GM19023 (cell line): Measurements from ENCODE around the gene TRIM52.
"Not testable (repeated sequence)": the region's sequence is repeated elsewhere in the genome, so short reads cannot be mapped to it uniquely, and the experiment has no call there.

Experiments
- ATAC-seq: cut with Tn5 transposase; IDR thresholded peaks from one replicate; pipeline ENCODE4 v1.9.1; 2021; ENCODE audit warnings: mild to moderate bottlenecking, moderate library complexity; ENCODE audit not compliant: unreplicated experiment

TRIM52 gene

DNA sequence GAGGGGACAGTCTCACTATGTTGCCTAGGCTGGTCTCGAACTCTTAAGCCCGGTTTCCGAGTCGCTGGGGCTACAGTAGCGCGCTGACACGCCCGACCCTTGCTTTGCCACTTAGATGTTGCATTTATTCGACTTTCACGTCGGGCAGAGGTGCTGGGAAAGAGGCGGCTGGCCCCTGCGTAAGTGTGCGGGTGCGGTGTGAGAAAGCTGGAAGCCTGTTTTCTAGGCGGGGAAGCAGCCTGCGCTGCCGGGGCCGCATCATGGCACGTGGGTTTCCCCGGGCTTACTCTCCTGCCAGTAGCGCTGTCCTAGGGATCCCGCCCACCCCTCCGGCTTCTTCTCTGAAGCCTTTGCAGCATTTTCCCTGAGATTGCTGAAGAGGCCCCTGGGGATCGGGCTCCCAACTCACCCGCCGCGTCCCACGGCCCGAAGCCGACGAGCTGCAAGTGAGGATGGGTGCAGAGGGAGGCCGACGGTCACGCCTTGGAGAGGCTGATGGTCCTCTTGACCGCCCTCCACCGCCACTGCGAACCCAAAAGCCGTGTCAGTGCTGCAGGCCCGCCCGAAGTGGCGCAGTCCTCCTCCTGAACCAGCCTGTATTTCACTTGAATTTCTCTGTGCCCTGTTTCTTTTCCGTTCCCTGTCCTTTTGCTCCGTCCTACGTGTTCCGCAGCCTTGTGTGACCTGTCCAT lies 43.7 kb downstream of the TRIM52 start:
- ATAC-seq, result no peak

DNA sequence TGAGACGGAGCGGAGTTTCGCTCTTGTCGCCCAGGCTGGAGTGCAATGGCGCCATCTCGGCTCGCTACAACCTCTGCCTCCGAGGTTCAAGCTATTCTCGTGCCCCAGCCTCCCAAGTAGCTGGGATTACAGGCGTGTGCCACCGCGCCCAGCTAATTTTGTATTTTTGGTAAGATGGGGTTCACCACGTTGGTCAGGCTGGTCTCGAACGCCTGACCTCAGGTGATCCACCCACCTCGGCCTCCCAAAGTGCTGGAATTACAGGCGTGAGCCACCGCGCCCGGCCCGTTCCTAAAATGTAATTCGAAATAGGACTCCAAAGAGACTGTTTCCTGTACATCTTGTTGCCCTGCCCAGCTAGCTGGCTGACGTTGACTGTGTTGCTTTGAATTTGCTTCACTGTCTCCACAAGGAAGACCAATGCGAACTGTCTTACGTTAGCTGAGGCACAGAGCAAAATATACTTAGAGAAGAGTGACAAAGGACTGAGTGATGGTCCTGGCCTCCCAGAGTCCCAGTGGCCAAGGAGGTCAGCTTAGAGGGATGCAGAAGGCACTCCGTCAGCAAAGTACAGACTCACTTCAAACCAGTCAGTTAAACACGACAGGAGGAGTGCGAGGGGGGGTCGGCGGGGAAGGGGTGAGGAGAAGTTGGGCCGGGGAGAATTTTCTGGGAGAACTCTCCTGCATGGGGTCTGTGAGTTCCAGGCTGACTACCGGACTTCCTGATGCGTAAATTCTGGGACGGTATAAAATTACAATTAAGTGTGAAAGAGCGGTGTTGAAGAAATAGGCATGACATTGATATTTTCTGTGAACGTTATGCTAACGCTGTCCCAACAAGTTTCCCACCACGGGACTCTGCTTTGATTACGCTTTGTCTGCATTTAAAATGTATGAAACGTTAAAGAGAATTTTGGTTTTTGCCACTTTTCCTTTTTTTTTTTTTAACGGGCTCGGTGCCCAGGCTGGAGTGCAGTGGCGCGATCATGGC lies 44.6 kb downstream of the TRIM52 start:
- ATAC-seq, result no peak

DNA sequence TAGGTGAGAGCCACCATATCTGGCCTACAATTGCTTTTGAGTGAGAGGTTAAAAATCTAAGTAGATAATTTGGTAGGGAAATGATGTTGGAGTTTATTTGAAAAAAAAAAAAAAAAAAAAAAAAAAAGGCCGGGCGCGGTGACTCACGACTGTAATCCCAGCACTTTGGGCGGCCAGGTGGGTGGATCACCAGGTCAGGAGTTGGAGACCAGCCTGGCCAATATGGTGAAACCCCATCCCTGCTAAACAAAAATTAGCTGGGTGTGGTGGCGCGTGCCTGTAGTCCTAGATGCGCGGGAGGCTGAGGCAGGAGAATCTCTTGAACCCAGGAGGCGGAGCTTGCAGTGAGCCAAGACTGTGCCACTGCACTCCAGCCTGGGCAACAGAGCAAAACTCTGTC lies 46.7 kb downstream of the TRIM52 start:
- not testable (repeated sequence) for ATAC-seq

DNA sequence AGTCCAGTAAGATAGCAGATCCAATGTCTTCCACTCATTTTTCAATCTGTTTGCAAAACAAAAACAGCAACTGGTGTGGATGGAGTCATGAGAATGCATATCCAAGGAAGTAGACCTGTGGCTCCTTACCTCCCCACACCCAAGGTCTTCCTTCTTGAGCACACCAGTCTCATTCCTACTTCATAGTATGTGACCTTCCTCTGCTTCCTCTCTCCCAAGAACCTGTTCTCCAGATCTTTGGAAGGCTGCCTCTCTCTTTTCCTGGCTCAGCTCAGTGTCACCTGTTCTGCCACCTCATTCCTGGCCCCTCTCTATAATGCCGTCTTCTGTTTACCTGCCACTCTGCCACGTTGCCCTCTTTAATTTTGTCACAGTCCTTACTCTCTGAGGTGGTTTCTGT lies 48.0 kb downstream of the TRIM52 start:
- ATAC-seq, result no peak

DNA sequence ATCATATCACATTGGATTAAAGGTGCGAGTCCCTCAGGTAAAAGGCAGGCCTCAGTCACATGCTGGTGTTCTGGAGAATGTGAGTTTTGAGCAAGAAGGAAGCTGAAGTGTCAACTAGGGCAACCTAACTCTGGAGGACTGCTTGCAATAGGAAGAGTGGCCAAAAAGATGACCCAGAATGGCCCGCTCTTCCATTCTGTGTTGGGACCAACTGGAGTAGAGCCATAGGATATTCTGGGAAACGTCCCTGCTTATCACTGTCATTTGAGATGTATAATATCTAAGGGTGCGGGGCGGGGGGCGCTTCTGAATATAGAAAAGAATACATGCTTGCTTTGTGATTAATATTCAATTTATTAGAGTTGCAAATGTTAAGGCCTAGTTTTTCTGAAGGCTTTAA lies 48.9 kb downstream of the TRIM52 start:
- ATAC-seq, result no peak

DNA sequence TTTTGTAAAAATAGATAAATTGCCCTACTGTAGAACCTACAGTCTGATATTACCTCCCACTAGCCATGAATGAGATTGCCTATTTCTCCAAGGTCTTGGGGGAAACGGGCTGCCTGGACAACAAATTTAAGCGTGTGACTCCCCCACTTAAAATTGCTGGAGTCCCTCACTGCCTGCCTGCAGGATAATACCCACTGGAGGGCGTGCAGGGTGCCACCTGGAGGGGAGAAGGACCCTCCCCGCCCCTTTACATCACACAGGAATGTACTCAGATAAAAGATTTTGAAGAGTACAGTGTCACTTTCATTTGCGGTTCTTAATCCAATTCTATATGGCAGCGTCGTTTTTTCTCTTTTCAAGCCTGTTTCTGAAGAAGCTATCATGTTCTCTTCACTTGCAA lies 49.7 kb downstream of the TRIM52 start:
- no peak for ATAC-seq

DNA sequence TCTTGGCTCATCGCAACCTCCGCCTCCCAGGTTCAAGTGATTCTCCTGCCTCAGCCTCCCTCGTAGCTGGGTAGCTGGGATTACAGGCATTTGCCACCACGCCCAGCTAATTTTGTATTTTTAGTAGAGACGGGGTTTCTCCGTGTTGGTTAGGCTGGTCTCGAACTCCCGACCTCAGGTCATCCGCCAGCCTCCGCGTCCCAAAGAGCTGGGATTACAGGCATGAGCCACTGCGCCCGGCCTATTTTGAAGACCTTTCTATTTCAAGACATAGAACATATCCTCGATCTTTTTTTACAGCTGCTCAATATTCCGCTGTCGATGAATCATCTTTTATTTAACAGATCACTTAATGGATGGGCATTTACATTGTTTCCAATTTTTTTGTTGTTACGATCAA lies 50.2 kb downstream of the TRIM52 start:
- ATAC-seq, result not testable (repeated sequence)

DNA sequence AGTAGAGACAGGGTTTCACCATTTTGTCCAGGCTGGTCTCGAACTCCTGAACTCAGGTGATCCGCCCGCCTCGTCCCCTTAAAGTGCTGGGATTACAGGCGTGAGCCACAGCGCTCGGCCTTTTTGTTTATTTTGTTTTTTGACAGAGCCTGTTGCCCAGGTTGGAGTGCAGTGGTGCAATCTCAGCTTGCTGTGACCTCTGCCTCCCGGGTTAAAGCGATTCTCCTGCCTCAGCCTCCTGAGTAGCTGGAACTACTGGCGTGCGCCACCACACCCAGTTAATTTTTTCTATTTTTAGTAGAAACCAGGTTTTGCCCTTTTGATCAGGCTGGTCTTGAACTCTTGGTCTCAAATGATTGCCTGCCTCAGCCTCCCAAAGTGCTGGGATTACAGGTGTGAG lies 50.8 kb downstream of the TRIM52 start:
- ATAC-seq, result not testable (repeated sequence)

DNA sequence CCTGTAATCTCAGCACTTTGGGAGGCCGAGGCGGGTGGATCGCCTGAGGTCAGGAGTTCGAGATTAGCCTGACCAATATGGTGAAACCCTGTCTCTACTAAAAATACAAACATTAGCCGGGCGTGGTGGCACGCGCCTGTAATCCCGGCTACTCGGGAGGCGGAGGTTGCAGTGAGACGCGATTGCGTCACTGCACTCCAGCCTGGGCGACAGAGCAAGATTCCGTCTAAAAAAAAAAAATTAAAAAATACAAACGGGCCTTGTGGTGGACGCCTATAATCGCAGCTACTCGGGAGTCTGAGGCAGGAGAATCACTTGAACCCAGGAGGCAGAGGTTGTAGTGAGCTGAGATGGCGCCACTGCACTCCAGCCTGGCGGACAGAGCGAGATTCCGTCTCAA lies 51.9 kb downstream of the TRIM52 start:
- ATAC-seq, result not testable (repeated sequence)

DNA sequence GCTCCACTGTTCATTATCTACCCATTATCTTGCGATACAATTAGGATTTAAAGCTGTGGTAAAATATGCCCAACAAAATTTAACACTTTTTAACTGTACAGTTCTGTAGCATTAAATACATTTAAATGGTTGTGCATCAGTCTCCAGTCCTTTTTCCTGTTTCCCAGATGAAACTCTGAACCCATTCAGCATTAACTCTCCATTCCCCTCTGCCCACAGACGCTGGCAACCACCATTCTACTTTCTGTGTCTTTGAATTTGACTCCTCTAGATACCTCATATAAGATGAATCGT lies 53.0 kb downstream of the TRIM52 start:
- no peak for ATAC-seq

DNA sequence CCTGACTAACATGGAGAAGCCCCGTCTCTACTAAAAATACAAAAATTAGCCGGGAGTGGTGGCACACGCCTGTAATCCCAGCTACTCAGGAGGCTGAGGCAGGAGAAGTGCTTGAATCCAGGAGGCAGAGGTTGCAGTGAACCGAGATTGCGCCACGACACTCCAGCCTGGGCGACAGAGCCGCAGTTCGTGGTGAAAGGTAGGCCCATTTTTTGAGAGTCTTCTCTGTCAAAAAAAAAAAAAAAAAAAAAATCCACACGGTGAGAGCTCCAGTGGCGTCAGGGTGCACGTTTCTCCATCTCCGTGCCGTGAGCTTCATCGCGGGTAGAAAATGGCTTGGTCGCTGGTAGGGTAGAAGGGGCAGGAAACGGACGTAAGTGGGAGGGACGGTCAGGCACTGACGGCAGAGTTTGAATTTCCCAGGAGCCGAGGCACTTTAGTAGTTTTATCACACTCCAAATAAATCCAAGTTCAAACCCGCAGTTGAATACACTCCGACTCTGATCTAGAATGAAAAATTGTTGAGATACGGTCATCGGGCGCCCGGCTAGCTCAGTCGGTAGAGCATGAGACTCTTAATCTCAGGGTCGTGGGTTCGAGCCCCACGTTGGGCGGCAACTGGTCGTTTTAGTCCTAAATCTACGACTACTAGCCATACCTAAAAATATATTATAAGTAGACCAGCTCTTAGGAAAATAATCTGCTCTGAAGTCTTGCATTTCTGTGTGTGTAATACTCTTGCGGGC lies 53.6 kb downstream of the TRIM52 start:
- ATAC-seq, result peak; percentile 32

DNA sequence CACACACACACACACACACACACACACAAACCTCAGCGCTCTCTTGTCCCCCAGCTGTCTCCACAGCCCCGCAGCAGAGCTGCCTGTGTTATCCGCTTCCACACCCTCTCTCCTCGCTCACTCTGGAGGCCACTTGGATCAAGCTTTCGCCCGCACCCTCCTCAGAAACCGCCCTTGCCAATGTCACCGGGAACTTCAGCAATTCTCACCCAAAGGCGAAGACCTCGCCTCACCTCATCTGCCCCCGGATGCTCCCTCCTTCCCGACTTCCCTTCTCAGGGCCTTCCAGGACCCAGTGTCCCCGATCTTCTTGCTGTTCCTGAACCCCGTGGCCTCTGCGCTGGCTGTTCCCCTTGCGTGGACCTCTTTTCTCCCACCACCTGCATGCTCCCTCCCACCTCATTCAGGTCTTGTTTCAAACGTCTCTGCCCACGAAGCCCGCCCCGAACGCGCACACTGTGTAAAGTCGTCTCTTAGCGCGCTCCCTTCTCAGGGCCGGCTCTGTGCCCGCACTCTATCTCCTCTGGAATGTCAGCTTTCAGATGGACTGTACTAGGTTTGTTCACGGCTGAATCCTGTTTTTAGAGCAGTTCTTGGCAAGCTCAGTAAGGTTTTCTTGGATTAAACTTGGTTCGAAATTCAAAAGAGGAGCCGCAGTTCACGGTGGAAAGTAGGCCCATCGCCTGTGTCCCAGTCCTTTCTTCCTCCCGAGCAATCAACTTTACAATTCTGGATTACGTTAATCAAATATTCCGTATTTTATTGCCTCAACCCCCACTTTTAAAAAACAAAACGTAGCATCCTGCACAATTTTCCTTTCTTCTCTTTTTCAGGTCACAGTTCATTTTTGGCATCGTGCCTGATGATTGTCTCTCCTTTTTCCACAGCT lies 54.9 kb downstream of the TRIM52 start:
- ATAC-seq, result no peak
